Uterus (tissue), 2 donors: Measurements from ENCODE around the gene PLEKHO1.

Source experiments
- POLR2A ChIP-seq, 2 donors: fragments of 450-650 bp; IDR thresholded peaks; one replicate each; pipeline ENCODE4 v1.6.1; 2016; ENCODE audit warnings: antibody characterized with exemption in 2 of 2, mild to moderate bottlenecking in 1 of 2, moderate library complexity in 1 of 2
- TF ChIP-seq, protein P1 (sequence below), 4 experiments: fragments of 200-600 bp in 2 of 4; fragments of 450-650 bp in 2 of 4; sonication (generic) in 2 of 4; IDR thresholded peaks; one replicate each; pipeline ENCODE4 v1.5.1; 2016 to 2019; ENCODE audit warnings: antibody characterized with exemption in 4 of 4, mild to moderate bottlenecking in 2 of 4, moderate library complexity in 1 of 4

GRCh38 chr1:150162582-150162861 is 12.8 kb downstream of the PLEKHO1 start:
- no peak for TF ChIP-seq POLR2A (IDR thresholded peaks at IDR 0.05)
- TF ChIP-seq, protein P1, sequence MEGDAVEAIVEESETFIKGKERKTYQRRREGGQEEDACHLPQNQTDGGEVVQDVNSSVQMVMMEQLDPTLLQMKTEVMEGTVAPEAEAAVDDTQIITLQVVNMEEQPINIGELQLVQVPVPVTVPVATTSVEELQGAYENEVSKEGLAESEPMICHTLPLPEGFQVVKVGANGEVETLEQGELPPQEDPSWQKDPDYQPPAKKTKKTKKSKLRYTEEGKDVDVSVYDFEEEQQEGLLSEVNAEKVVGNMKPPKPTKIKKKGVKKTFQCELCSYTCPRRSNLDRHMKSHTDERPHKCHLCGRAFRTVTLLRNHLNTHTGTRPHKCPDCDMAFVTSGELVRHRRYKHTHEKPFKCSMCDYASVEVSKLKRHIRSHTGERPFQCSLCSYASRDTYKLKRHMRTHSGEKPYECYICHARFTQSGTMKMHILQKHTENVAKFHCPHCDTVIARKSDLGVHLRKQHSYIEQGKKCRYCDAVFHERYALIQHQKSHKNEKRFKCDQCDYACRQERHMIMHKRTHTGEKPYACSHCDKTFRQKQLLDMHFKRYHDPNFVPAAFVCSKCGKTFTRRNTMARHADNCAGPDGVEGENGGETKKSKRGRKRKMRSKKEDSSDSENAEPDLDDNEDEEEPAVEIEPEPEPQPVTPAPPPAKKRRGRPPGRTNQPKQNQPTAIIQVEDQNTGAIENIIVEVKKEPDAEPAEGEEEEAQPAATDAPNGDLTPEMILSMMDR (IDR thresholded peaks at IDR 0.05), result no peak
